Activated naive CD4-positive, alpha-beta T cell treated with anti-CD3 and anti-CD28 coated beads, Interleukin-2, amount 50 U/mL, for 16 hours (primary cell): ENCODE measurements around the gene RCN2.
A peak's percentile ranks its signal among the peaks of the same experiment; 100 is the strongest.

ENCODE experiments used
- DNase-seq: peaks from one replicate; pipeline ENCODE4 v3.0.0-alpha.2; 2020

Gene RCN2

GRCh38 chr15:76974456-76975036, 43.0 kb downstream of the RCN2 start:
- no peak for DNase-seq

GRCh38 chr15:76976141-76976540, 44.6 kb downstream of the RCN2 start:
- DNase-seq = no peak

DNA sequence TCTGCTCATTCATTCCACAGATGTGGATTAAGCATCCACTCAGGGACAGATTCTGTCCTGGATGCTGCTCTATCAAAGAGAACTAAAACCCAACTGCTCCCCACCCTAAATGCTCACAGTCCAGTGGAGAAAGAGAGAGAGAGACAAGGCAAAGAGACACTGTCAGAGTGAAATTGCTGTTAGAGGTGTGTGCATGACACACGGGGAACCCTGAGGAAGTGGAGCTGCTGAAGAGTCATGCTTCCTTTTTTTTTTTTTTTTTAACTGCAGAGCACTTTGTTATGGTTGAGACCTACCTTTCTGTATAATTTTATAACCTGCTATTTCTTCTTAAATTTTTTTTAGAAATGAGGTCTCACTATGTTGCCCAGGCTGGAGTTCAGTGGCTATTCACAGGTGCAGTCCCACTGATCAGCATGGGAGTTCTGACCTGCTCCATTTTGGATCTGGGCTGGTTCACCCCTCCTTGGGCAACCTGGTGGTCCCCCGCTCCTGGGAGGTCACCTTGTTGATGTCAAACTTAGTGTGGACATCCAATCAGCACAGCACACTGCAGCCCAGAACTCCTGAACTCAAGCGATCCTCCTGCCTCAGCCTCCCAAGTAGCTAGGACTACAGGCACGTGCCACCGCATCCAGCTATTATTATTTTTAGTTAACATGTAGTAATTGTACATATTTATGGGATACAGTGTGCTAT, 45.2 kb downstream of the RCN2 start:
- no peak for DNase-seq

GRCh38 chr15:76978522-76979330, 47.2 kb downstream of the RCN2 start:
- DNase-seq = no peak

- DNase-seq = no peak
Measured at GRCh38 chr15:76979331-76979925, 47.9 kb downstream of the RCN2 start.

GRCh38 chr15:76979996-76980520, 48.5 kb downstream of the RCN2 start:
- no peak for DNase-seq

DNA sequence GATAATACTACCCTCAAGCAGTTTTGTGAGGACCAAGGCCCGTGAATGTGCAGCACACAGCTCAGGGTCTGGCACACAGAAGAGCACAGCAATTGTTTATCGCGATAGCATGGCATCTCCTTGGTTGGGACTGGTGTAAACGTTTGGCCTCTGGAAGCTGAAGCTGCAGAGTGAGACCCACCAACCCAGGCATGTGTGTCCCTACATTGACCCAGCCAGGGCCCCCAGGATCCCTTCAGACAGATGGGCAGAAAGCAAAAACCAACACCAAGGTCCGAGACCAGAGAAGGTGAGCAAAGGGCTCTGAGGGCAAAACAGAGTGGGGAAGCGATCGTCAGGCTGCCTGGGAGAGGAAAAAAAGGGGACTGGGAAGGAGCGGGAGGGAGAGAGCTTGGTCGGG, 50.8 kb downstream of the RCN2 start:
- DNase-seq = no peak

DNA sequence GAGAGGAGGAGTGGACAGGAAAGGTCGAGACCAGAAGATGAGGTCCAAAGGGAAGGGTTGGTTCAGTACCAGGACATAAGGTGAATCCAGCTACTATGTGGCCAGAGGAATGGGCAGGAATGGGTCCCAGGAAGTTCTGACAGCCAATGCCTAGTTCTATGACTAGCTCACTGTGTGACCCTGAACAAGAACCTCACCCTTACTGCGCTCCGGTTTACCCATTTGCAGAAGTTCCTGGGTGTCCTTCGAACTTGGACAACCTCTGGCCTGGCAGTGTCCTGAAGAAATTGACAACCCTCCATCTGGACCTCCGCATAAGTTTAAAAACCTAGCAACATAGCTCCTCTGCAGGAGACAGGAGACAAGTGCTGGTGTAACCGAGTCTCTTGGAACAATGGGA, 51.2 kb downstream of the RCN2 start:
- DNase-seq = no peak

DNA sequence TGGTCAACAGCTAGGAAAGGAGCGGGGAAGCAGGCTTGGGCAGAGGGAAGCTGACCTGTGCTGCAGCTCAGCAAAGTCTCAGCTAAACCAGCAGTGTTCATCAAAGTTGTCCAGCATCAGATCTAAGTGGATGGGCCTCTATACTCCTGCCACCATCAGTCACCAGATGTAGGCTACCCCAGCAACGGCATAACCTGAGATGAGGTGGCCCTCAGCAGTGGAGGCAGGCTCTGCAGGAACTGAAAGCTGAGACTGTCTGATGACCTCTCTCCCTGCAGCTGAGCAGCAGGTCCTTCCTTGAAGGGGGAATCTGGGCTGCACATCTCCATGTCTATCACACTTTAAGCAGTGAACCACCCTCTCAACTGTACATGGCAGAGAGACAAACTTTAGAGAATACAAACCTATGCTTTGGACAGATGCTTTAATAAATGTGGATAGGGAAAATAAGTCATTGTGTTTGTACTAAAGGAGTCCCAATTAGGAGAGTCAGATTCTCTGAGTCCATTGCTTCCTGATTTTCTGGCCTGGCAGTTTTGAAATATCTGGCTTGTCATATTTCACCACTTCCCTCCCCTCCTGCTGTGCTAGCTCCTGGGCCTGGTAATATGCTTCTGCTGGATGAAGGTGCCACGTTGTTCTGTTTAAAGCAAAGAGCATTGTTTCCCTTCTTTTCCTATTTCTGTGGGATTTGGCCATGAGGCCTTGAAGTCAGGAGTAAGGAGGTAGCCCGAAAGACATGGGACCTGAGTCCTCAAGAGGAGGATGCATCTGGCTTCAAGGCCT, 52.2 kb downstream of the RCN2 start:
- no peak for DNase-seq

DNA sequence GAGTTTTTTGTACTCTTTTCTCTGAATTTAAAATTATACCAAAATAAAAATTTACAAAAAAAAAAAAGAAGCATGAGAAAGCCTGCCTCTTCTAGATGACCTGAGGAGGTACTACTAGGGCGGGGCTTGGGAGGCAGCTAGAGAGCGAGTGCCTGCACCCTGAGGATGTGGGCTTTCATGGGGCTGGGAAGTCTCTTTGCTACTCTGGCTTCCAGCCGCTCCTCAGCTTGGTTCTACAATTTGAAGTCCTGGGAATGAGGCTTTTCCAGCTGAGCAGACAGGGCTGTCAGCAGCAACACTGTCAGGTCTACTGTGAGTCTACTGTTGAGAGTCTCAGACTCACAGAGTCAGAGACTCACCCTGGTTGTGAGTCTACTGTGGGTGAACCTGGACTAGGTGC, 55.2 kb downstream of the RCN2 start:
- DNase-seq = no peak

DNA sequence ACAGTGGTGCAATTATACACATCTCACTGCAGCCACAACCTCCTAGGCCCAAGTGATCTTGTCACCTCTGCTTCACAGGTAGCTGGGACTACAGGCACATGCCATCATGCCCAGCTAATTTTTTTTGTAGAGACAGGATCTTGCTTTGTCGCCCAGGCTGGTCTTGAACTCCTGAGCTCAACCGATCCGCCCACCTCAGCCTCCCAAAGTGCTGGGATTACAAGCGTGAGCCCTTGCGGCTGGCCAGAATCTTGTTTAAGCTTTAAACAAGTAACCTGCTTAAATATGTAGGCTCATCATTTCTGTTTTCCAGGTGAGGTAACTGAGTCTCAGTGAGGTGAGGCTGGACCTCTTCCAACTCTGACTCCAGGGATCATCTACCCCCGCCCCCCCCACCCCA, 55.7 kb downstream of the RCN2 start:
- no peak for DNase-seq

- peak; percentile 64 for DNase-seq
Measured at GRCh38 chr15:76987896-76988860, 56.6 kb downstream of the RCN2 start.

DNA sequence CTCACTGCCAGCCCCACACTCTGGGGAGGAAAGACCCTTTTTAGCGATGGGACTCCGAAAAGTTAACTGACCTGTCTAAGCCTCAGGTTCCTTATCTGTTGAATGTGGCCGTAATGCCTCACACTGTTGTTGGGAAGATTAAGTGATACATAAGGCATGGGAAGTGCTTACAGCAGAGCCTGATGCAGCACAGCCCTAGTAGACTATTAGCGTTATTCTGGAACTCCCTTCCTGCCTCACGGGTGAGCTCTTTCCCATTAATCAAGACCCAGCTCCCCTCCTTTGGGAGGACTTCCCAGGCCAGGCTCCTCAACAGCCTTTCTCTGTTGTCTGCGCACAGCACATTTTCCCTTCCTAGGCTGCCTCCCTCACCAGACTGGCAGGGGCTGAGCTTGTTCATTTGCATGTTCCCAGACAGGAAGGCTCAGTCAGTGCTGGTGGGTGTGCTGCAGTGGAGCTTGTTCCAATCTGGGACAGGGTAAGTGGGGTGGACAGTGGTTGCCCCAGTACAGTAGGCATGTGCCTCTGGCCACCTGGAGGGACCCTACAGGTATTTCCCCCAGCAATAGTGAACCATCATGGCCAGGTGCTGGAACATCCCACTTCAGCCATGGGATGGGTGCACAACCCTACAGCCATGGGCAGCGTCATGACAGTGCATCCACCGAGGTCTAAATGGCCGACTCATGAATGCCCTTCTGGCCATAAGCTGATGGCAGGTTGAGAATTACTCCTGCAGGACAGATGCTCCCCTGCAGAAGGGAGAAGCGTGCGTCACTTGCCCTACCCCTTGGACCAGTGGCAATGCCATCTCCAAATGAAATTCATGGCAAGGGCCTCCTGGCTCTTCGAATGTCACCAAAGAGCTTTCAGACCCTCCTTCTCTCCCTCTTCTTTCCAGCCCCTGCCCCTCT, 57.6 kb downstream of the RCN2 start:
- no peak for DNase-seq

GRCh38 chr15:76991048-76991447, 59.5 kb downstream of the RCN2 start:
- no peak for DNase-seq

GRCh38 chr15:76991741-76992645, 60.4 kb downstream of the RCN2 start:
- no peak for DNase-seq

- DNase-seq = no peak
Measured at GRCh38 chr15:76993114-76993725, 61.7 kb downstream of the RCN2 start.

DNA sequence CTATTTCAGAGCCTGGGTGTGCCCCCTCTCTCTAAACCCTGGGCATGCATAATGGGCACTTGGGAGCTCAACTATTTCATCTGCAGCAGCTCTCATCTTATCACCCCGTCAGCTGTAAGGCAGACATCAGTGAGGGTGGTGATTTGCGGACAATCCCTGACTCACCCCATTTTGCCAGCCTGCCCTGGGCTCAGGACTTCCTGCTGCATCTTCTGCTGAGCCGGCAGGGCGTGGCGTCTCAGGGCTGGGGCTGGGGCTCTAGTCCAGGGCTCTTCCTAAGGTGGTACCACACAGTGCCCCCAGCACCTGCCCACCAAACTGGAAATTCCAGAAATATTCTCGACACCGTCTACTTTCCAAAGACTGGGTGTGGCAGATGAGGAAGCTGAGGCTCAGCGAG, 62.5 kb downstream of the RCN2 start:
- peak; percentile 45 for DNase-seq

DNA sequence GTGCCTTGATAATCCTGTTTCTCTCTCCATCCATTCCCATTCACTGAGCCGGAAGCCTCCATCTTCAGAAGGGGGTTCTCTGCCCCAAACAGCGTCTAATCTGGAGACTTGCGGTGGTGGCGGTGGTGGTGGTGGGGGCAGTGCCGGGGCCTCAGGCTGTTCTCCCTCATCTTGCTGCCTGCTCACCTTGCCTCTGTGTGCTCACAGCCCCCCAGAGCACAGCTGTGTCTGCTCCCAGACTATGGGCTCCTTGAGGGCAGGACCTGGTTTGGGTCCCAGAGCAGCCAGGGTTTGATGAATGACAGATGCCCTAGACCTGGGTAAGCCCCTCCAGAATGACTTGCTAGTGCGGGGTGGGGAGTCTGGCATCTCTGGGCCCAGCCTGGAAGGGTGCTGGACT, 62.9 kb downstream of the RCN2 start:
- DNase-seq = peak; percentile 10
